ENCODE data around the gene NCMAP. TPM values are rescaled to one million over a fixed set of nuclear protein-coding genes. Genes with fewer than 3 reads are reported as not detected.
A peak's percentile ranks its signal among the peaks of the same experiment; 100 is the strongest.

The NCMAP gene
- total and polyA plus RNA-seq, 4 donors, result 0.25 to 0.81 (median 0.62) TPM; not detected in 1

GRCh38 chr1:24589200-24589599 is 33.3 kb downstream of the NCMAP start:
- ATAC-seq (ENCODE audit: low FRiP score), result peak; percentile 20
- no peaks in the 10 kb centered on the region for H3K4me1 ChIP-seq (ENCODE audit: control insufficient read depth in 1 of 2, insufficient read depth in 2 of 2, low read length in 2 of 2)
- DNase-seq, result no peak
- no peak overlapping the region for H3K27ac ChIP-seq (ENCODE audit: low read depth in 1 of 2, low read length in 2 of 2)
- H3K27me3 ChIP-seq (ENCODE audit: control insufficient read depth in 1 of 2, insufficient read depth in 2 of 2, low read length in 1 of 2), result no peaks in the 10 kb centered on the region
- H3K36me3 ChIP-seq (ENCODE audit: control insufficient read depth in 1 of 2, insufficient read depth in 2 of 2, low read length in 1 of 2), result no peaks in the 10 kb centered on the region
- H3K9me3 ChIP-seq (ENCODE audit: control insufficient read depth, low read length), result no peaks in the 10 kb centered on the region
- 52 to 71% methylated on average over 3 of the region's 3 CpGs for WGBS, 2 donors
- intact Hi-C loops (cut with DNase I), result loop anchor here in 1 of 2 donors (5.0 kb wide), 1 partner anchor 392 kb away; no protein-coding TSS in a partner anchor
- no peak overlapping the region for H3K4me3 ChIP-seq (ENCODE audit: low read length in 2 of 2)

- Histone ChIP-seq H3K27me3 (ENCODE audit: control insufficient read depth in 1 of 2, insufficient read depth in 2 of 2, low read length in 1 of 2) (no peaks in the 10 kb centered on the region), H3K9me3 (ENCODE audit: control insufficient read depth, low read length) (no peaks in the 10 kb centered on the region), H3K4me3 (ENCODE audit: low read length in 2 of 2) (no peak overlapping the region), H3K4me1 (ENCODE audit: control insufficient read depth in 1 of 2, insufficient read depth in 2 of 2, low read length in 2 of 2) (no peaks in the 10 kb centered on the region), H3K27ac (ENCODE audit: low read depth in 1 of 2, low read length in 2 of 2) (no peak overlapping the region), H3K36me3 (ENCODE audit: control insufficient read depth in 1 of 2, insufficient read depth in 2 of 2, low read length in 1 of 2) (no peaks in the 10 kb centered on the region)
- ATAC-seq (ENCODE audit: low FRiP score) (no peak), DNase-seq (no peak)
- 65 to 72% methylated on average over 3 of the region's 3 CpGs for WGBS, 2 donors
- intact Hi-C loops (cut with DNase I), result no loop called here
These were observed 35.9 kb downstream of the NCMAP start for GRCh38 chr1:24591781-24592180.

- no peaks in the 10 kb centered on the region for H3K27me3 ChIP-seq (ENCODE audit: control insufficient read depth in 1 of 2, insufficient read depth in 2 of 2, low read length in 1 of 2)
- no peak overlapping the region for H3K4me3 ChIP-seq (ENCODE audit: low read length in 2 of 2)
- DNase-seq, result no peak
- H3K4me1 ChIP-seq (ENCODE audit: control insufficient read depth in 1 of 2, insufficient read depth in 2 of 2, low read length in 2 of 2), result no peaks in the 10 kb centered on the region
- WGBS, 2 donors, result 79 to 89% methylated on average over 3 of the region's 3 CpGs
- no peaks in the 10 kb centered on the region for H3K36me3 ChIP-seq (ENCODE audit: control insufficient read depth in 1 of 2, insufficient read depth in 2 of 2, low read length in 1 of 2)
- no peaks in the 10 kb centered on the region for H3K9me3 ChIP-seq (ENCODE audit: control insufficient read depth, low read length)
- intact Hi-C loops (cut with DNase I), result no loop called here
- no peak for ATAC-seq (ENCODE audit: low FRiP score)
- no peak overlapping the region for H3K27ac ChIP-seq (ENCODE audit: low read depth in 1 of 2, low read length in 2 of 2)
These were observed 38.4 kb downstream of the NCMAP start for GRCh38 chr1:24594328-24594598.

- intact Hi-C loops (cut with DNase I), result no loop called here
- H3K36me3 ChIP-seq (ENCODE audit: control insufficient read depth in 1 of 2, insufficient read depth in 2 of 2, low read length in 1 of 2), result no peaks in the 10 kb centered on the region
- H3K27ac ChIP-seq (ENCODE audit: low read depth in 1 of 2, low read length in 2 of 2), result no peak overlapping the region
- ATAC-seq (ENCODE audit: low FRiP score) (no peak), DNase-seq (no peak)
- H3K4me1 ChIP-seq (ENCODE audit: control insufficient read depth in 1 of 2, insufficient read depth in 2 of 2, low read length in 2 of 2), result no peaks in the 10 kb centered on the region
- 68 to 72% methylated on average over 9 of the region's 9 CpGs for WGBS, 2 donors
- H3K4me3 ChIP-seq (ENCODE audit: low read length in 2 of 2), result no peak overlapping the region
- no peaks in the 10 kb centered on the region for H3K9me3 ChIP-seq (ENCODE audit: control insufficient read depth, low read length)
- H3K27me3 ChIP-seq (ENCODE audit: control insufficient read depth in 1 of 2, insufficient read depth in 2 of 2, low read length in 1 of 2), result no peaks in the 10 kb centered on the region
These were observed 40.6 kb downstream of the NCMAP start for GRCh38 chr1:24596401-24596880.

- H3K4me1 ChIP-seq (ENCODE audit: control insufficient read depth in 1 of 2, insufficient read depth in 2 of 2, low read length in 2 of 2), result no peaks in the 10 kb centered on the region
- 91 to 100% methylated on average over 3 of the region's 3 CpGs for WGBS, 2 donors
- ATAC-seq (ENCODE audit: low FRiP score), result no peak
- H3K9me3 ChIP-seq (ENCODE audit: control insufficient read depth, low read length), result no peaks in the 10 kb centered on the region
- no peaks in the 10 kb centered on the region for H3K36me3 ChIP-seq (ENCODE audit: control insufficient read depth in 1 of 2, insufficient read depth in 2 of 2, low read length in 1 of 2)
- no peak overlapping the region for H3K4me3 ChIP-seq (ENCODE audit: low read length in 2 of 2)
- no peak for DNase-seq
- H3K27me3 ChIP-seq (ENCODE audit: control insufficient read depth in 1 of 2, insufficient read depth in 2 of 2, low read length in 1 of 2), result no peaks in the 10 kb centered on the region
- H3K27ac ChIP-seq (ENCODE audit: low read depth in 1 of 2, low read length in 2 of 2), result no peak overlapping the region
- intact Hi-C loops (cut with DNase I), result no loop called here
These were observed 43.4 kb downstream of the NCMAP start for GRCh38 chr1:24599265-24599664.

GRCh38 chr1:24600551-24600950 is 44.7 kb downstream of the NCMAP start:
- Histone ChIP-seq H3K27ac (ENCODE audit: low read depth in 1 of 2, low read length in 2 of 2) (no peak overlapping the region), H3K9me3 (ENCODE audit: control insufficient read depth, low read length) (no peaks in the 10 kb centered on the region), H3K4me1 (ENCODE audit: control insufficient read depth in 1 of 2, insufficient read depth in 2 of 2, low read length in 2 of 2) (no peaks in the 10 kb centered on the region), H3K4me3 (ENCODE audit: low read length in 2 of 2) (no peak overlapping the region), H3K36me3 (ENCODE audit: control insufficient read depth in 1 of 2, insufficient read depth in 2 of 2, low read length in 1 of 2) (no peaks in the 10 kb centered on the region), H3K27me3 (ENCODE audit: control insufficient read depth in 1 of 2, insufficient read depth in 2 of 2, low read length in 1 of 2) (no peaks in the 10 kb centered on the region)
- DNase-seq, result no peak
- no peak for ATAC-seq (ENCODE audit: low FRiP score)
- 66 to 72% methylated on average over 5 of the region's 5 CpGs for WGBS, 2 donors
- intact Hi-C loops (cut with DNase I), result no loop called here

- no peak overlapping the region for H3K27ac ChIP-seq (ENCODE audit: low read depth in 1 of 2, low read length in 2 of 2)
- no peaks in the 10 kb centered on the region for H3K27me3 ChIP-seq (ENCODE audit: control insufficient read depth in 1 of 2, insufficient read depth in 2 of 2, low read length in 1 of 2)
- DNase-seq (no peak), ATAC-seq (ENCODE audit: low FRiP score) (no peak)
- intact Hi-C loops (cut with DNase I), result no loop called here
- no peaks in the 10 kb centered on the region for H3K4me1 ChIP-seq (ENCODE audit: control insufficient read depth in 1 of 2, insufficient read depth in 2 of 2, low read length in 2 of 2)
- no peak overlapping the region for H3K4me3 ChIP-seq (ENCODE audit: low read length in 2 of 2)
- H3K9me3 ChIP-seq (ENCODE audit: control insufficient read depth, low read length), result no peaks in the 10 kb centered on the region
- H3K36me3 ChIP-seq (ENCODE audit: control insufficient read depth in 1 of 2, insufficient read depth in 2 of 2, low read length in 1 of 2), result no peaks in the 10 kb centered on the region
- WGBS, 2 donors, result 86 to 88% methylated on average over 19 of the region's 19 CpGs
These were observed 49.8 kb downstream of the NCMAP start for GRCh38 chr1:24605534-24606295.

GRCh38 chr1:24606296-24606605 is 50.4 kb downstream of the NCMAP start:
- Histone ChIP-seq H3K27me3 (ENCODE audit: control insufficient read depth in 1 of 2, insufficient read depth in 2 of 2, low read length in 1 of 2) (no peaks in the 10 kb centered on the region), H3K36me3 (ENCODE audit: control insufficient read depth in 1 of 2, insufficient read depth in 2 of 2, low read length in 1 of 2) (no peaks in the 10 kb centered on the region), H3K9me3 (ENCODE audit: control insufficient read depth, low read length) (no peaks in the 10 kb centered on the region), H3K4me1 (ENCODE audit: control insufficient read depth in 1 of 2, insufficient read depth in 2 of 2, low read length in 2 of 2) (no peaks in the 10 kb centered on the region), H3K4me3 (ENCODE audit: low read length in 2 of 2) (no peak overlapping the region), H3K27ac (ENCODE audit: low read depth in 1 of 2, low read length in 2 of 2) (no peak overlapping the region)
- ATAC-seq (ENCODE audit: low FRiP score) (no peak), DNase-seq (no peak)
- intact Hi-C loops (cut with DNase I), result no loop called here
- WGBS, 2 donors, result 78 to 81% methylated on average over 3 of the region's 3 CpGs

- H3K36me3 ChIP-seq (ENCODE audit: control insufficient read depth in 1 of 2, insufficient read depth in 2 of 2, low read length in 1 of 2), result no peaks in the 10 kb centered on the region
- intact Hi-C loops (cut with DNase I), result no loop called here
- 84 to 86% methylated on average over 2 of the region's 2 CpGs for WGBS, 2 donors
- no peaks in the 10 kb centered on the region for H3K27me3 ChIP-seq (ENCODE audit: control insufficient read depth in 1 of 2, insufficient read depth in 2 of 2, low read length in 1 of 2)
- ATAC-seq (ENCODE audit: low FRiP score) (no peak), DNase-seq (no peak)
- no peaks in the 10 kb centered on the region for H3K9me3 ChIP-seq (ENCODE audit: control insufficient read depth, low read length)
- no peaks in the 10 kb centered on the region for H3K4me1 ChIP-seq (ENCODE audit: control insufficient read depth in 1 of 2, insufficient read depth in 2 of 2, low read length in 2 of 2)
- no peak overlapping the region for H3K4me3 ChIP-seq (ENCODE audit: low read length in 2 of 2)
- no peak overlapping the region for H3K27ac ChIP-seq (ENCODE audit: low read depth in 1 of 2, low read length in 2 of 2)
These were observed 50.7 kb downstream of the NCMAP start for GRCh38 chr1:24606621-24607020.
